Body of pancreas (tissue), 4 donors: ENCODE measurements around the gene SPIRE1. TPM values are rescaled to one million over a fixed set of nuclear protein-coding genes. Genes with fewer than 3 reads are reported as not detected.

Experiments
- ATAC-seq: fragments of 150-250 bp; one replicate; pipeline ENCODE4 v1.9.1; 2016
- DNase-seq, 4 donors: peaks; one replicate each; pipeline ENCODE4 v3.0.0-alpha.2; 2019
- H3K27ac ChIP-seq, 4 donors: fragments of 200-600 bp; sonication (generic); 1 replicate in 3 of 4; 2 replicates in 1 of 4; pipeline versions ENCODE4 v1.5.1 to v1.6.1; 2016 to 2019; ENCODE audit warnings: mild to moderate bottlenecking in 1 of 4, mixed read lengths in 1 of 4, moderate library complexity in 1 of 4
- H3K27me3 ChIP-seq, 2 donors: fragments of 200-600 bp; sonication (generic); one replicate each; pipeline ENCODE4 v1.6.0; 2016; ENCODE audit warnings: mild to moderate bottlenecking in 1 of 2
- H3K36me3 ChIP-seq, 2 donors: fragments of 200-600 bp; sonication (generic); replicated peaks in 1 of 2; 2 replicates each; pipeline ENCODE4 v1.5.1; 2016; ENCODE audit warnings: low read depth in 2 of 2; ENCODE audit not compliant: insufficient read depth in 1 of 2
- H3K4me1 ChIP-seq: fragments of 200-600 bp; sonication (generic); one replicate; pipeline ENCODE4 v1.6.0; 2016
- H3K4me3 ChIP-seq, 2 donors: fragments of 200-600 bp; sonication (generic); 1 replicate in 1 of 2; 2 replicates in 1 of 2; pipeline ENCODE4 v1.5.1; 2016 to 2019
- H3K9me3 ChIP-seq, 3 donors: fragments of 200-600 bp; sonication (generic); 1 replicate in 2 of 3; 2 replicates in 1 of 3; pipeline ENCODE4 v1.5.1; 2016
- CTCF ChIP-seq, 7 experiments: fragments of 450-650 bp in 4 of 7; fragments of 200-600 bp in 3 of 7; sonication (generic) in 3 of 7; IDR thresholded peaks; one replicate each; pipeline ENCODE4 v1.5.1; 2016 to 2019; ENCODE audit warnings: antibody characterized with exemption in 7 of 7
- POLR2A ChIP-seq, 3 donors: fragments of 450-650 bp; IDR thresholded peaks; one replicate each; pipeline ENCODE4 v1.6.1; 2016; ENCODE audit warnings: antibody characterized with exemption in 3 of 3, mild to moderate bottlenecking in 2 of 3
- WGBS, 2 donors: methylation state at CpG; one replicate each; pipeline ENCODE4 v1.1.5; 2017; 5-methylcytosine and 5-hydroxymethylcytosine counted together
- intact Hi-C: fragments of 100-400 bp; cut with DNase I; formaldehyde crosslinking; loops from one replicate; pipeline ENCODE4 v1.15.1; 2023
- total RNA-seq, 2 donors: library from RNA; depleted of rRNA; stranded (reverse); fragments of >200 nt; gene quantifications; one replicate each; pipeline ENCODE4 v1.1.0, GENCODE V29; 2016

The SPIRE1 gene
- total RNA-seq, 2 donors from 2014 or later: 8.2 to 15.0 TPM

- intact Hi-C loops: no loop called here
- Histone ChIP-seq H3K27ac (peak overlapping the region in 1 of 4 donors; percentile 72), H3K36me3 (no peaks in the 10 kb centered on the region), H3K4me1 (peaks cover 14% of the 10 kb centered on the region), H3K4me3 (no peak overlapping the region), H3K9me3 (no peaks in the 10 kb centered on the region), H3K27me3 (no peaks in the 10 kb centered on the region)
- ATAC-seq: no peak
- DNase-seq: no peak
- TF ChIP-seq CTCF (IDR thresholded peaks at IDR 0.05) (no peak), POLR2A (IDR thresholded peaks at IDR 0.05) (no peak)
- WGBS, 2 donors: 44 to 64% methylated on average over 2 of the region's 2 CpGs
These were observed 78.1 kb downstream of the SPIRE1 start for GRCh38 chr18:12579775-12580174.

- DNase-seq (no peak), ATAC-seq (no peak)
- Histone ChIP-seq H3K27ac (no peak overlapping the region), H3K9me3 (no peaks in the 10 kb centered on the region), H3K4me1 (peaks cover 19% of the 10 kb centered on the region), H3K27me3 (no peaks in the 10 kb centered on the region), H3K36me3 (no peaks in the 10 kb centered on the region), H3K4me3 (no peak overlapping the region)
- intact Hi-C loops: no loop called here
- WGBS, 2 donors: 95 to 97% methylated on average over 1 of the region's 1 CpG
- TF ChIP-seq POLR2A (IDR thresholded peaks at IDR 0.05) (no peak), CTCF (IDR thresholded peaks at IDR 0.05) (no peak)
These were observed 80.1 kb downstream of the SPIRE1 start for GRCh38 chr18:12577848-12578247.

GRCh38 chr18:12574494-12575185, 83.3 kb downstream of the SPIRE1 start:
- H3K4me3 ChIP-seq: no peak overlapping the region
- peak; percentile 73 for ATAC-seq
- WGBS, 2 donors: 21 to 23% methylated on average over 2 of the region's 2 CpGs
- intact Hi-C loops: no loop called here
- H3K4me1 ChIP-seq: peaks cover 11% of the 10 kb centered on the region
- DNase-seq: peak in 3 of 4 donors; percentile 35 to 55 (median 51)
- H3K27me3 ChIP-seq: no peaks in the 10 kb centered on the region
- H3K36me3 ChIP-seq: no peaks in the 10 kb centered on the region
- H3K27ac ChIP-seq: no peak overlapping the region
- no peaks in the 10 kb centered on the region for H3K9me3 ChIP-seq
- TF ChIP-seq CTCF (IDR thresholded peaks at IDR 0.05) (no peak), POLR2A (IDR thresholded peaks at IDR 0.05) (no peak)

- intact Hi-C loops: no loop called here
- H3K4me3 ChIP-seq: no peak overlapping the region
- TF ChIP-seq CTCF (IDR thresholded peaks at IDR 0.05): no peak
- TF ChIP-seq POLR2A (IDR thresholded peaks at IDR 0.05): no peak
- no peaks in the 10 kb centered on the region for H3K9me3 ChIP-seq
- ATAC-seq (no peak), DNase-seq (no peak)
- H3K36me3 ChIP-seq: no peaks in the 10 kb centered on the region
- H3K27ac ChIP-seq: no peak overlapping the region
- WGBS, 2 donors: 71 to 88% methylated on average over 2 of the region's 2 CpGs
- peaks cover 11% of the 10 kb centered on the region for H3K4me1 ChIP-seq
- H3K27me3 ChIP-seq: no peaks in the 10 kb centered on the region
These were observed 86.3 kb downstream of the SPIRE1 start for GRCh38 chr18:12571630-12572029.

GRCh38 chr18:12569791-12570190, 88.1 kb downstream of the SPIRE1 start:
- whole genome bisulfite sequencing, 2 donors: 78 to 93% methylated on average over 2 of the region's 2 CpGs
- ATAC-seq: no peak
- intact Hi-C loops: no loop called here

More at GRCh38 chr18:12569791-12570190, 88.1 kb downstream of the SPIRE1 start:
- Histone ChIP-seq H3K27ac (no peak overlapping the region), H3K27me3 (no peaks in the 10 kb centered on the region), H3K9me3 (no peaks in the 10 kb centered on the region), H3K4me1 (peaks cover 5% of the 10 kb centered on the region), H3K36me3 (no peaks in the 10 kb centered on the region), H3K4me3 (no peak overlapping the region)
- TF ChIP-seq CTCF (IDR thresholded peaks at IDR 0.05) (no peak), POLR2A (IDR thresholded peaks at IDR 0.05) (no peak)
- DNase-seq: no peak
